H1 (cell line): Measurements from ENCODE around the gene KRT80. TPM values are rescaled to one million over a fixed set of nuclear protein-coding genes. Genes with fewer than 3 reads are reported as not detected.

Experiments used
- CTCF ChIA-PET: fragments of 300-600 bp; sonication (Branson Sonifier 250); formaldehyde crosslinking; loops from one replicate; lab custom pipeline; 2021; ENCODE audit not compliant: partially characterized antibody; lab: Charles Lee
- POLR2A ChIA-PET: fragments of 300-600 bp; sonication (Branson Sonifier 250); formaldehyde crosslinking; loops from one replicate; lab custom pipeline; 2021; ENCODE audit warnings: inconsistent platforms; ENCODE audit not compliant: partially characterized antibody; lab: Charles Lee
- DNase-seq, 2 experiments: peaks; one replicate each; pipeline versions ENCODE4 v3.0.0 to v3.0.0-alpha.2; 2010 to 2022; ENCODE audit warnings: low spot score in 2 of 2, low read depth in 1 of 2, mixed read lengths in 1 of 2
- FAIRE-seq: peaks from 2 replicates; lab custom pipeline; 2011; peaks lifted over from hg19 to GRCh38; lab: Jason Lieb, UNC
- H2AFZ ChIP-seq: 2 replicates; pipeline ENCODE4 v1.8.1; 2012; ENCODE audit warnings: low read length, inconsistent platforms
- H2AK5ac ChIP-seq: 2 replicates; pipeline ENCODE4 v1.6.1; 2013; ENCODE audit warnings: low read depth, low read length
- H2BK120ac ChIP-seq: replicated peaks from 2 replicates; pipeline ENCODE3; 2013; ENCODE audit warnings: low read depth, low read length, inconsistent platforms
- H2BK12ac ChIP-seq: 2 replicates; pipeline ENCODE4 v1.6.1; 2013; ENCODE audit warnings: low read depth, low read length
- H2BK15ac ChIP-seq: 2 replicates; pipeline ENCODE4 v1.6.1; 2013; ENCODE audit warnings: low read length
- H2BK20ac ChIP-seq: 2 replicates; pipeline ENCODE4 v1.6.1; 2013; ENCODE audit warnings: low read length
- H2BK5ac ChIP-seq: 2 replicates; pipeline ENCODE4 v1.6.1; 2013; ENCODE audit warnings: low read depth, low read length
- H3K14ac ChIP-seq: 2 replicates; pipeline ENCODE4 v1.6.1; 2013; ENCODE audit warnings: inconsistent platforms; ENCODE audit not compliant: insufficient read length
- H3K18ac ChIP-seq: 2 replicates; pipeline ENCODE4 v1.6.1; 2013; ENCODE audit warnings: low read length; ENCODE audit errors: extremely low read depth
- H3K23ac ChIP-seq: 2 replicates; pipeline ENCODE4 v1.6.1; 2013; ENCODE audit warnings: inconsistent platforms; ENCODE audit not compliant: insufficient read length
- H3K23me2 ChIP-seq: 2 replicates; pipeline ENCODE4 v1.6.1; 2013; ENCODE audit warnings: low read depth, low read length
- H3K27ac ChIP-seq: 2 replicates; pipeline ENCODE4 v1.6.1; 2011; ENCODE audit warnings: low read depth, low read length, inconsistent platforms
- H3K27me3 ChIP-seq, 4 experiments: replicated peaks in 1 of 4; 1 replicate in 1 of 4; 2 replicates in 3 of 4; pipeline versions ENCODE4 v1.6.1 to v1.8.1; 2011 to 2013; ENCODE audit warnings: low read length in 3 of 4, mild to moderate bottlenecking in 3 of 4, inconsistent platforms in 2 of 4, mixed read lengths in 2 of 4, moderate library complexity in 1 of 4; ENCODE audit not compliant: control insufficient read depth in 3 of 4, insufficient read depth in 3 of 4; ENCODE audit errors: extremely low read depth in 1 of 4
- H3K36me3 ChIP-seq, 4 experiments: 2 replicates each; pipeline versions ENCODE4 v1.6.1 to v1.8.1; 2011 to 2013; ENCODE audit warnings: mild to moderate bottlenecking in 4 of 4, low read length in 3 of 4, moderate library complexity in 2 of 4, control low read depth in 1 of 4, inconsistent platforms in 1 of 4; ENCODE audit not compliant: insufficient read depth in 4 of 4, control insufficient read depth in 2 of 4
- H3K4ac ChIP-seq: replicated peaks from 2 replicates; pipeline ENCODE3; 2013; ENCODE audit warnings: low read length, low read depth, mixed read lengths, inconsistent platforms; ENCODE audit not compliant: insufficient read length
- H3K4me1 ChIP-seq, 4 experiments: replicated peaks in 1 of 4; 1 replicate in 1 of 4; 2 replicates in 3 of 4; pipeline versions ENCODE4 v1.6.1 to v1.8.1; 2011 to 2013; ENCODE audit warnings: low read length in 3 of 4, inconsistent platforms in 2 of 4, mixed read lengths in 1 of 4; ENCODE audit not compliant: insufficient read depth in 4 of 4, control insufficient read depth in 3 of 4
- H3K4me2 ChIP-seq, 2 experiments: 2 replicates each; pipeline versions ENCODE4 v1.6.1 to v1.8.1; 2011 to 2013; ENCODE audit warnings: low read depth in 2 of 2, low read length in 2 of 2, control low read depth in 1 of 2, inconsistent platforms in 1 of 2, mild to moderate bottlenecking in 1 of 2; ENCODE audit not compliant: insufficient read depth in 1 of 2
- H3K4me3 ChIP-seq, 4 experiments: fragments of 200-600, 300-600 bp in 1 of 4; sonication (generic), shearing (Covaris generic), sonication (Bioruptor Twin) in 1 of 4; 2 replicates each; pipeline versions ENCODE4 v1.5.1 to v1.8.1; 2011 to 2016; ENCODE audit warnings: low read length in 4 of 4, low read depth in 3 of 4, control low read depth in 2 of 4, inconsistent platforms in 2 of 4, mild to moderate bottlenecking in 2 of 4, mixed read lengths in 1 of 4, moderate library complexity in 1 of 4; ENCODE audit not compliant: insufficient read depth in 2 of 4; ENCODE audit errors: extremely low read depth in 1 of 4
- H3K56ac ChIP-seq: replicated peaks from 2 replicates; pipeline ENCODE3; 2013; ENCODE audit warnings: low read depth, mild to moderate bottlenecking, mixed read lengths, low read length, inconsistent platforms; ENCODE audit not compliant: insufficient read length
- H3K79me1 ChIP-seq: 2 replicates; pipeline ENCODE4 v1.6.1; 2013; ENCODE audit warnings: low read depth, low read length, control low read depth
- H3K79me2 ChIP-seq, 2 experiments: 2 replicates each; pipeline versions ENCODE4 v1.6.1 to v1.8.1; 2012 to 2013; ENCODE audit warnings: low read length in 2 of 2, mild to moderate bottlenecking in 2 of 2, inconsistent platforms in 1 of 2; ENCODE audit not compliant: insufficient read depth in 2 of 2, control insufficient read depth in 1 of 2
- H3K9ac ChIP-seq, 4 experiments: replicated peaks in 1 of 4; 1 replicate in 1 of 4; 2 replicates in 3 of 4; pipeline versions ENCODE4 v1.6.1 to v1.8.1; 2011 to 2013; ENCODE audit warnings: low read depth in 3 of 4, low read length in 3 of 4, control low read depth in 2 of 4, mild to moderate bottlenecking in 2 of 4, moderate library complexity in 2 of 4, inconsistent platforms in 1 of 4; ENCODE audit errors: extremely low read depth in 1 of 4
- H3K9me3 ChIP-seq, 2 experiments: 2 replicates each; pipeline versions ENCODE4 v1.6.1 to v1.8.1; 2012 to 2013; ENCODE audit warnings: mild to moderate bottlenecking in 2 of 2, moderate library complexity in 2 of 2, control low read depth in 1 of 2, inconsistent platforms in 1 of 2, low read depth in 1 of 2, low read length in 1 of 2, mixed read lengths in 1 of 2; ENCODE audit not compliant: insufficient read depth in 2 of 2
- H4K20me1 ChIP-seq, 2 experiments: replicated peaks in 1 of 2; 2 replicates each; pipeline versions ENCODE3 to v1.8.1; 2011 to 2013; ENCODE audit warnings: inconsistent platforms in 2 of 2, low read length in 2 of 2, mild to moderate bottlenecking in 1 of 2; ENCODE audit not compliant: insufficient read depth in 2 of 2, control insufficient read depth in 1 of 2
- H4K5ac ChIP-seq: 2 replicates; pipeline ENCODE4 v1.6.1; 2013; ENCODE audit warnings: low read length, low read depth, mixed read lengths, inconsistent platforms; ENCODE audit not compliant: insufficient read length
- H4K8ac ChIP-seq: 2 replicates; pipeline ENCODE4 v1.8.0; 2013; ENCODE audit warnings: mild to moderate bottlenecking, moderate library complexity, low read length, inconsistent platforms; ENCODE audit not compliant: insufficient read depth; ENCODE audit errors: extremely low read depth
- H4K91ac ChIP-seq: replicated peaks from 2 replicates; pipeline ENCODE3; 2013; ENCODE audit warnings: low read length, mixed read lengths, inconsistent platforms; ENCODE audit not compliant: insufficient read length
- ASH2L ChIP-seq: fragments of 200-600, 300-600 bp; sonication (generic); IDR thresholded peaks from one replicate; pipeline ENCODE4 v1.7.1; 2017; ENCODE audit warnings: low read length
- CHD2 ChIP-seq: IDR thresholded peaks from 2 replicates; pipeline ENCODE4 v1.6.1; 2012; ENCODE audit warnings: low read length, improper control_type of control experiment
- EZH2 ChIP-seq: fragments of 200-600 bp; sonication (generic); IDR thresholded peaks from 2 replicates; pipeline ENCODE4 v1.7.1; 2012; ENCODE audit warnings: low read depth, mild to moderate bottlenecking, moderate library complexity, low read length, inconsistent platforms; ENCODE audit not compliant: severe bottlenecking
- JUN ChIP-seq: IDR thresholded peaks from 2 replicates; pipeline ENCODE4 v1.6.1; 2011; ENCODE audit warnings: low read depth, mild to moderate bottlenecking, improper control_type of control experiment, low read length
- JUND ChIP-seq: IDR thresholded peaks from 2 replicates; pipeline ENCODE4 v1.6.1; 2011; ENCODE audit warnings: mild to moderate bottlenecking, improper control_type of control experiment, low read length
- KDM1A ChIP-seq: fragments of 200-600, 300-600 bp; sonication (generic); IDR thresholded peaks from 2 replicates; pipeline ENCODE4 v1.7.1; 2016; ENCODE audit warnings: mild to moderate bottlenecking, low read length, borderline replicate concordance
- KDM4A ChIP-seq: IDR thresholded peaks from one replicate; pipeline ENCODE4 v1.7.1; 2012; ENCODE audit warnings: low read depth, mild to moderate bottlenecking, moderate library complexity, low read length, inconsistent platforms; ENCODE audit not compliant: severe bottlenecking
- RAD21 ChIP-seq, 2 experiments: IDR thresholded peaks in 1 of 2; conservative IDR thresholded peaks in 1 of 2; 2 replicates each; pipeline ENCODE4 v1.6.1; 2011; ENCODE audit warnings: low read depth in 2 of 2, low read length in 2 of 2, improper control_type of control experiment in 1 of 2, inconsistent platforms in 1 of 2, mild to moderate bottlenecking in 1 of 2, moderate library complexity in 1 of 2
- SUZ12 ChIP-seq: fragments of 200-600 bp; sonication (generic); IDR thresholded peaks from 2 replicates; pipeline ENCODE4 v1.6.1; 2012; ENCODE audit warnings: mild to moderate bottlenecking, inconsistent platforms, low read length, moderate library complexity, mixed read lengths
- TAF1 ChIP-seq: IDR thresholded peaks from 2 replicates; pipeline ENCODE4 v1.6.1; 2011; ENCODE audit warnings: mild to moderate bottlenecking, low read depth, low read length
- WGBS, 2 experiments: shearing (Covaris generic) in 1 of 2; methylation state at CpG; one replicate each; pipeline versions ENCODE4 v1.1.6 to v1.1.7; 2013 to 2015; ENCODE audit warnings: low lambda C conversion rate in 2 of 2, mixed read lengths in 2 of 2, inconsistent platforms in 1 of 2, low coverage in 1 of 2, missing lambda C conversion rate in 1 of 2; ENCODE audit not compliant: insufficient replicate concordance in 2 of 2, insufficient coverage in 1 of 2, insufficient read length in 1 of 2; ENCODE audit errors: extremely low coverage in 1 of 2, missing lambda C conversion rate in 1 of 2; 5-methylcytosine and 5-hydroxymethylcytosine counted together
- polyA plus RNA-seq, 7 experiments: library from polyadenylated mRNA; depleted of rRNA in 3 of 7; stranded (reverse) in 5 of 7; unstranded in 2 of 7; fragments of >200 nt in 5 of 7; fragments of 200-250 nt in 2 of 7; gene quantifications; 1 replicate in 5 of 7; 2 replicates in 1 of 7; 4 replicates in 1 of 7; pipeline versions ENCODE4 v1.2.1 to v1.2.3, GENCODE V29; 2011 to 2013; ENCODE audit warnings: missing spikeins in 2 of 7, mixed read lengths in 2 of 7
- total RNA-seq: library from RNA; stranded (reverse); fragmentation: NEBNext Ultra II Directional; extraction: Animal tissue kit (Norgen Biotek cat#: 25700); gene quantifications from 2 replicates; pipeline ENCODE4 v1.2.1, GENCODE V29; 2021

KRT80 gene
- total and polyA plus RNA-seq, 2 of the 8 experiments (the other 6 are each of a cell fraction or from before 2014, with no cell fraction given): 0.05 TPM; not detected in 1

GRCh38 chr12:52232674-52233461, 41.1 kb upstream of the KRT80 start, which contains the start of gene KRT7:
Gene KRT7, plus strand, starts transcription at chr12:52233243. Its CDS starts 54 bp downstream, at chr12:52233297.
- peak within 1 kb of the TSS; percentile 70 for H2AFZ ChIP-seq
- CTCF ChIA-PET: interaction anchor here (0.6 to 17.6 kb wide), 14 partner anchors 8 to 95 kb away, joined by 3 to 151 read pairs (median 4); no protein-coding TSS in a partner anchor
- no peak within 1 kb of the TSS for H3K4ac ChIP-seq
- POLR2A ChIA-PET: interaction anchor here (0.5 to 2.0 kb wide), 6 partner anchors 11 to 168 kb away, joined by 3 to 5 read pairs (median 4); no protein-coding TSS in a partner anchor
- H3K56ac ChIP-seq: no peak within 1 kb of the TSS
- WGBS, 2 experiments: 5% methylated on average over 32 of the region's 58 CpGs; no CpG with 5 or more reads in 1 of the 2 experiments
- no peaks in the 10 kb centered on the region for H4K20me1 ChIP-seq
- H3K23me2 ChIP-seq: peaks cover 8% of the 10 kb centered on the region; the same call in 1 of the 2 replicates
- H3K23ac ChIP-seq: no peak within 1 kb of the TSS
- peak within 1 kb of the TSS; percentile 76 to 82 for H3K4me2 ChIP-seq
- DNase-seq: peak in 1 of 2 experiments; percentile 69
- peaks cover 0 to 50% (median 26%) of the 10 kb centered on the region in 4 experiments; a peak in 6 of 7 replicates for H3K27me3 ChIP-seq
- H2BK12ac ChIP-seq: peak within 1 kb of the TSS; percentile 82
- peak within 1 kb of the TSS in 3 of 4 experiments; percentile 25 to 43 (median 29); a peak in 3 of 7 replicates for H3K9ac ChIP-seq
- H4K5ac ChIP-seq: no peak within 1 kb of the TSS
- H3K18ac ChIP-seq: peak within 1 kb of the TSS; percentile 89
- peak within 1 kb of the TSS; percentile 88 for H4K8ac ChIP-seq
- H3K36me3 ChIP-seq: no peaks in the 10 kb centered on the region
- H4K91ac ChIP-seq: peak within 1 kb of the TSS; percentile 14
- no peak within 1 kb of the TSS for H2BK120ac ChIP-seq
- H3K14ac ChIP-seq: no peak within 1 kb of the TSS
- peak within 1 kb of the TSS; percentile 19; the same call in 1 of the 2 replicates for H2BK5ac ChIP-seq
- no peaks in the 10 kb centered on the region for H3K9me3 ChIP-seq
- peak within 1 kb of the TSS; percentile 64; the same call in 1 of the 2 replicates for H2BK20ac ChIP-seq
- H2AK5ac ChIP-seq: no peak within 1 kb of the TSS
- peaks cover 10 to 34% (median 22%) of the 10 kb centered on the region in 4 experiments for H3K4me1 ChIP-seq
- peak within 1 kb of the TSS; percentile 66; the same call in 1 of the 2 replicates for H2BK15ac ChIP-seq
- H3K4me3 ChIP-seq: peak within 1 kb of the TSS; percentile 41 to 68 (median 59)
- H3K79me2 ChIP-seq: no peaks in the 10 kb centered on the region
- no peak for FAIRE-seq
- no peak within 1 kb of the TSS for H3K27ac ChIP-seq
- no peak for TF ChIP-seq TAF1
- TF ChIP-seq CHD2: no peak
- peak; percentile 26; the same call in 1 of the 2 replicates for TF ChIP-seq KDM1A
- TF ChIP-seq JUN: no peak
- TF ChIP-seq ASH2L: peak; percentile 56
- TF ChIP-seq RAD21 (IDR thresholded peaks at IDR 0.05 in 1 of 2, conservative IDR thresholded peaks at IDR 0.05 in 1 of 2; ENCODE audit: low read depth in 2 of 2, low read length in 2 of 2): peak in 1 of 2 experiments; percentile 1; a peak in 1 of 4 replicates
- TF ChIP-seq KDM4A: peak; percentile 97
- TF ChIP-seq EZH2: peak; percentile 53
- TF ChIP-seq JUND: no peak
- peak; percentile 68; the same call in 1 of the 2 replicates for TF ChIP-seq SUZ12
- no peaks in the 10 kb centered on the region for H3K79me1 ChIP-seq
